GM12878 (cell line): ENCODE results near the gene KCNC1.

Experiments used
- TF ChIP-seq, protein P1 (sequence below): fragments of 450-650 bp; conservative IDR thresholded peaks from 2 replicates; pipeline ENCODE4 v1.6.1; 2017; ENCODE audit warnings: mild to moderate bottlenecking, moderate library complexity
- TF ChIP-seq, protein P2 (sequence below): fragments of 450-650 bp; IDR thresholded peaks from 2 replicates; pipeline ENCODE4 v1.6.1; 2017; ENCODE audit warnings: borderline replicate concordance
- TF ChIP-seq, protein P3 (sequence below): fragments of 450-650 bp; formaldehyde crosslinking; IDR thresholded peaks from 2 replicates; pipeline ENCODE4 v1.4.0; 2020; ENCODE audit warnings: mild to moderate bottlenecking, moderate library complexity

DNA sequence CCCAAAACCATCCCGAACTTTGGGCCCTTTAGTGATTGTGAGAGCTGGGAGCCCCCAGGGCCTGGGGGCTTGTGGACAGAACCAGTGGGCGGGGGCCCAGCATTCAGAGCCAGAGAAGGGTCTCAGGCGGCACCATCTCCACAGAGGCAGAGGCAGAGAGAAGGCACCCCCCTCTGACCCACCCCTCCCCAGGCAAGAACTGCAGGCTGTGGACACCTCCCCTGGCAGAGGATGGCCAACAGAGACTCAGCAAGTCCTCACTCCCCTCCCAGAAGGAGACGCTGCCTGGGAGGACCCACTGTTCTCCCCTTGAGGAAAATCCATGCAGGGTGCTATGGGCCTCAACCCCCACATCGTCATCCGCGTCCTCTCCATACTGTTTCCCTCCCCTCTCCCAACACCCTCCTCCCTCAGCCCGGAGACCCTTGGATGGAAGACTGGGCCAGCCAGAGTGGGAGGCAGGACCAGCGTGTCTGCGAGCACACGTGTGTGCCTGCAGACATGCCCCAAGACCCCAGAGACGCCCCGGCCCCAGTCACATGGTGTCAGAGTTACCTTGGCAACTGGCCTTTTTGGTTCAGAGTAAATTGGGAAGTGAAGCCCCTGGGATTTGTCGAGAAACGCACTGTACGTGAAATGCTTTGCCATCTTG is 42.6 kb downstream of the KCNC1 start:
- TF ChIP-seq, protein P1, sequence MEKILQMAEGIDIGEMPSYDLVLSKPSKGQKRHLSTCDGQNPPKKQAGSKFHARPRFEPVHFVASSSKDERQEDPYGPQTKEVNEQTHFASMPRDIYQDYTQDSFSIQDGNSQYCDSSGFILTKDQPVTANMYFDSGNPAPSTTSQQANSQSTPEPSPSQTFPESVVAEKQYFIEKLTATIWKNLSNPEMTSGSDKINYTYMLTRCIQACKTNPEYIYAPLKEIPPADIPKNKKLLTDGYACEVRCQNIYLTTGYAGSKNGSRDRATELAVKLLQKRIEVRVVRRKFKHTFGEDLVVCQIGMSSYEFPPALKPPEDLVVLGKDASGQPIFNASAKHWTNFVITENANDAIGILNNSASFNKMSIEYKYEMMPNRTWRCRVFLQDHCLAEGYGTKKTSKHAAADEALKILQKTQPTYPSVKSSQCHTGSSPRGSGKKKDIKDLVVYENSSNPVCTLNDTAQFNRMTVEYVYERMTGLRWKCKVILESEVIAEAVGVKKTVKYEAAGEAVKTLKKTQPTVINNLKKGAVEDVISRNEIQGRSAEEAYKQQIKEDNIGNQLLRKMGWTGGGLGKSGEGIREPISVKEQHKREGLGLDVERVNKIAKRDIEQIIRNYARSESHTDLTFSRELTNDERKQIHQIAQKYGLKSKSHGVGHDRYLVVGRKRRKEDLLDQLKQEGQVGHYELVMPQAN = no peak
- TF ChIP-seq, protein P2, sequence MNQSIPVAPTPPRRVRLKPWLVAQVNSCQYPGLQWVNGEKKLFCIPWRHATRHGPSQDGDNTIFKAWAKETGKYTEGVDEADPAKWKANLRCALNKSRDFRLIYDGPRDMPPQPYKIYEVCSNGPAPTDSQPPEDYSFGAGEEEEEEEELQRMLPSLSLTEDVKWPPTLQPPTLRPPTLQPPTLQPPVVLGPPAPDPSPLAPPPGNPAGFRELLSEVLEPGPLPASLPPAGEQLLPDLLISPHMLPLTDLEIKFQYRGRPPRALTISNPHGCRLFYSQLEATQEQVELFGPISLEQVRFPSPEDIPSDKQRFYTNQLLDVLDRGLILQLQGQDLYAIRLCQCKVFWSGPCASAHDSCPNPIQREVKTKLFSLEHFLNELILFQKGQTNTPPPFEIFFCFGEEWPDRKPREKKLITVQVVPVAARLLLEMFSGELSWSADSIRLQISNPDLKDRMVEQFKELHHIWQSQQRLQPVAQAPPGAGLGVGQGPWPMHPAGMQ = no peak
- TF ChIP-seq, protein P3, sequence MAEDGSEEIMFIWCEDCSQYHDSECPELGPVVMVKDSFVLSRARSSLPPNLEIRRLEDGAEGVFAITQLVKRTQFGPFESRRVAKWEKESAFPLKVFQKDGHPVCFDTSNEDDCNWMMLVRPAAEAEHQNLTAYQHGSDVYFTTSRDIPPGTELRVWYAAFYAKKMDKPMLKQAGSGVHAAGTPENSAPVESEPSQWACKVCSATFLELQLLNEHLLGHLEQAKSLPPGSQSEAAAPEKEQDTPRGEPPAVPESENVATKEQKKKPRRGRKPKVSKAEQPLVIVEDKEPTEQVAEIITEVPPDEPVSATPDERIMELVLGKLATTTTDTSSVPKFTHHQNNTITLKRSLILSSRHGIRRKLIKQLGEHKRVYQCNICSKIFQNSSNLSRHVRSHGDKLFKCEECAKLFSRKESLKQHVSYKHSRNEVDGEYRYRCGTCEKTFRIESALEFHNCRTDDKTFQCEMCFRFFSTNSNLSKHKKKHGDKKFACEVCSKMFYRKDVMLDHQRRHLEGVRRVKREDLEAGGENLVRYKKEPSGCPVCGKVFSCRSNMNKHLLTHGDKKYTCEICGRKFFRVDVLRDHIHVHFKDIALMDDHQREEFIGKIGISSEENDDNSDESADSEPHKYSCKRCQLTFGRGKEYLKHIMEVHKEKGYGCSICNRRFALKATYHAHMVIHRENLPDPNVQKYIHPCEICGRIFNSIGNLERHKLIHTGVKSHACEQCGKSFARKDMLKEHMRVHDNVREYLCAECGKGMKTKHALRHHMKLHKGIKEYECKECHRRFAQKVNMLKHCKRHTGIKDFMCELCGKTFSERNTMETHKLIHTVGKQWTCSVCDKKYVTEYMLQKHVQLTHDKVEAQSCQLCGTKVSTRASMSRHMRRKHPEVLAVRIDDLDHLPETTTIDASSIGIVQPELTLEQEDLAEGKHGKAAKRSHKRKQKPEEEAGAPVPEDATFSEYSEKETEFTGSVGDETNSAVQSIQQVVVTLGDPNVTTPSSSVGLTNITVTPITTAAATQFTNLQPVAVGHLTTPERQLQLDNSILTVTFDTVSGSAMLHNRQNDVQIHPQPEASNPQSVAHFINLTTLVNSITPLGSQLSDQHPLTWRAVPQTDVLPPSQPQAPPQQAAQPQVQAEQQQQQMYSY (CRISPR knock-in tag) = no peak
